Small intestine (tissue), 7 donors: ENCODE results near the gene KCTD6. TPM values are rescaled to one million over a fixed set of nuclear protein-coding genes. Genes with fewer than 3 reads are reported as not detected.

Source experiments
- DNase-seq, 2 donors: peaks; one replicate each; pipeline versions ENCODE4 v3.0.0 to v3.0.0-alpha.2; 2013
- FAIRE-seq: peaks from 2 replicates; lab custom pipeline; 2012; peaks lifted over from hg19 to GRCh38; lab: Jason Lieb, UNC
- H3K27ac ChIP-seq, 3 donors: one replicate each; pipeline ENCODE4 v1.5.1; 2013; ENCODE audit warnings: low read length in 2 of 3, mild to moderate bottlenecking in 2 of 3, control low read depth in 1 of 3, inconsistent platforms in 1 of 3, low read depth in 1 of 3, moderate library complexity in 1 of 3
- H3K27me3 ChIP-seq, 3 donors: one replicate each; pipeline ENCODE4 v1.6.1; 2013; ENCODE audit warnings: low read length in 3 of 3, inconsistent platforms in 1 of 3; ENCODE audit not compliant: control insufficient read depth in 3 of 3, insufficient read depth in 3 of 3
- H3K36me3 ChIP-seq, 3 donors: one replicate each; pipeline ENCODE4 v1.6.1; 2013; ENCODE audit warnings: low read length in 3 of 3, inconsistent platforms in 1 of 3, low read depth in 1 of 3, mild to moderate bottlenecking in 1 of 3, moderate library complexity in 1 of 3; ENCODE audit not compliant: control insufficient read depth in 3 of 3, insufficient read depth in 2 of 3
- H3K4me1 ChIP-seq, 3 donors: one replicate each; pipeline ENCODE4 v1.6.1; 2013; ENCODE audit warnings: low read length in 2 of 3, inconsistent platforms in 1 of 3, low read depth in 1 of 3, mild to moderate bottlenecking in 1 of 3, moderate library complexity in 1 of 3; ENCODE audit not compliant: control insufficient read depth in 3 of 3, insufficient read depth in 2 of 3
- H3K4me3 ChIP-seq, 3 donors: one replicate each; pipeline ENCODE4 v1.5.1; 2013; ENCODE audit warnings: low read length in 3 of 3, control low read depth in 1 of 3, inconsistent platforms in 1 of 3, low read depth in 1 of 3, mild to moderate bottlenecking in 1 of 3, moderate library complexity in 1 of 3
- H3K9me3 ChIP-seq, 2 donors: one replicate each; pipeline ENCODE4 v1.6.1; 2013; ENCODE audit warnings: low read depth in 1 of 2, low read length in 1 of 2; ENCODE audit not compliant: control insufficient read depth in 2 of 2, insufficient read depth in 1 of 2
- WGBS, 3 donors: extraction: QIAGEN DNeasy Blood & Tissue Kit; methylation state at CpG; one replicate each; pipeline ENCODE4 v1.1.7; 2013; 5-methylcytosine and 5-hydroxymethylcytosine counted together
- polyA plus RNA-seq, 4 donors: library from polyadenylated mRNA; stranded (reverse) in 3 of 4; unstranded in 1 of 4; fragments of 200-250 nt in 3 of 4; fragments of 120-200 nt in 1 of 4; gene quantifications; one replicate each; pipeline versions ENCODE4 v1.2.1 to v1.2.3, GENCODE V29; 2013
- donor health status: healthy with polysubstance abuse.
- donor health status: control.
- donor health status: control.
- donor health status: Bipolar disorder and iron deficiency.
- donor health status: healthy.

The KCTD6 gene
- polyA plus RNA-seq, 4 donors: 2.4 to 22.6 (median 4.7) TPM

DNA sequence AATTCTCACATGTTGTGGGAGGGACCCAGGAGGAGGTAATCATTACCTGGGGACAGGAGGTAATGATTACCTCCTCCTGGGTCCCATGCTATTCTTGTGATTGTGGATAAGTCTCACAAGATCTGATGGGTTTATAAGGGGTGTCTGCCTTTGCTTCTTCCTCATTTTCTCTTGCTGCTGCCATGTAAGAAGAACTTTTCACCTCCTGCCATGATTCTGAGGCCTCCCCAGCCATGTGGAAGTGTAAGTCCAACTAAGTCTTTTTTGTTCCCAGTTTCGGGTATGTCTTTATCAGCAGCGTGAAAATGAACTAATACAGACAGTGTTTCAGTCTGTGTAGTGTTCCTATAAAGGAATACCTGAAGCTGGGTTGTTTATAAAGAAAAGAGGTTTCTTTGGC lies 13.1 kb upstream of the KCTD6 start:
- Histone ChIP-seq H3K4me3 (peak overlapping the region in 1 of 3 donors; percentile 8), H3K27me3 (no peaks in the 10 kb centered on the region), H3K4me1 (no peaks in the 10 kb centered on the region), H3K36me3 (no peaks in the 10 kb centered on the region), H3K9me3 (peaks cover 0 to 7% of the 10 kb centered on the region in 2 donors), H3K27ac (peak overlapping the region in 1 of 3 donors; percentile 19)
- DNase-seq (peak in 1 of 2 donors; percentile 49), FAIRE-seq (no peak)
- 86 to 95% (median 92%) methylated on average over 2 of the region's 2 CpGs for WGBS, 3 donors

DNA sequence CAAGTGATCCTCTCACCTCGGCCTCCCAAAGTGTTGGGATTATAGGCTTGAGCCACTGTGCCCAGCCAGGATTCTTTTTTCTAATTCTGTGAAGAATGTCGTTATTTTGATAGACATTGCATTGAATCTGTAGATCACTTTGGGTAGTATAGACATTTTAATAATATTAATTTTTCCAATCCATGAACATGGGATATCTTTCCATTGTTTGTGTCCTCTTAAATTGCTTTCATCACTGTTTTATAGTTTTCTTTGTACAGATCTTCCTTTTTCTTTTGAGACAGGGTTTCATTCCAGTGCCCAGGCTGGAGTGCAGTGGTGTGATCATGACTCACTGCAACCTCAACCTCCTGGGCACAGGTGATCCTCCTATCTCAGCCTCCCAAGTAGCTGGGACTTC lies 11.6 kb upstream of the KCTD6 start:
- WGBS, 3 donors: 88 to 94% (median 94%) methylated on average over 2 of the region's 2 CpGs
- Histone ChIP-seq H3K4me1 (no peaks in the 10 kb centered on the region), H3K36me3 (peaks cover 0 to 2% (median 0%) of the 10 kb centered on the region in 3 donors), H3K9me3 (peaks cover 0 to 7% of the 10 kb centered on the region in 2 donors), H3K27me3 (no peaks in the 10 kb centered on the region), H3K27ac (no peak overlapping the region), H3K4me3 (no peak overlapping the region)
- DNase-seq (no peak), FAIRE-seq (no peak)

DNA sequence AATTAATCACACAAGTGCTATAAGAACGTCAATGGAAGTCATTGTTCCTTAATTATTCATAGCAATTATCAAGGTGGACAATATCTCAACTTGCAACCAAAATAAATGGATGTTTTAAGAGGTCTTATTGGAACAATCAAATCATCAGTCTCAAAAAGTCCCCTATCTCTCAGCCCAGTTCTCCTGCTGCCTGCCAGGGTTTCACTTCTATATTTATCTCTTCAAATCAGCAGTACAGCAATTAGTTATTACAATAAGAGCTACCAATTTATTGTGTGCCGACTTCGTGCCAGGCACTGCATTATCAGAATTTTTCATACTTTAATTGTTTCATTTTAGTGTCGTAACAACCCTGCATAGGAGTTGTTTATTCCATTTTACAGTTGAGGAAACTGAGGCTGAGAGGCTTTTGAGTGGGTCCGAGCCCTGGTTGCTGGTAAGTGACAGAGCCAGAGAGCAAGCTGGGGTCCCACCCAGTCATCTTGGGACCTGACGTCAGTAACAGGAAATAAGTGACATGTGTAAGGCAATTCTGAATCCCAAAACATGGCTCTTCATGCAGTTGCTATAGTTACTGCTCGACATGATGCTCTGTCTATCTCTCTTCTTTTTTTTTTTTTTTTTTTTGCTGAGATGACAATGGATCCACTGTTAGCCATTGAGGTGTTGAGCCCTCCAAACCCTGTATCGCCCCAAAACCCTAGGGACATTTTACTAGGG lies 8.8 kb upstream of the KCTD6 start:
- DNase-seq: no peak
- Histone ChIP-seq H3K27ac (no peak overlapping the region), H3K4me1 (no peaks in the 10 kb centered on the region), H3K9me3 (peaks cover 0 to 7% of the 10 kb centered on the region in 2 donors), H3K36me3 (peaks cover 0 to 2% (median 0%) of the 10 kb centered on the region in 3 donors), H3K4me3 (no peak overlapping the region), H3K27me3 (no peaks in the 10 kb centered on the region)
- no peak for FAIRE-seq
- WGBS, 3 donors: 27 to 50% (median 38%) methylated on average over 8 of the region's 8 CpGs

DNA sequence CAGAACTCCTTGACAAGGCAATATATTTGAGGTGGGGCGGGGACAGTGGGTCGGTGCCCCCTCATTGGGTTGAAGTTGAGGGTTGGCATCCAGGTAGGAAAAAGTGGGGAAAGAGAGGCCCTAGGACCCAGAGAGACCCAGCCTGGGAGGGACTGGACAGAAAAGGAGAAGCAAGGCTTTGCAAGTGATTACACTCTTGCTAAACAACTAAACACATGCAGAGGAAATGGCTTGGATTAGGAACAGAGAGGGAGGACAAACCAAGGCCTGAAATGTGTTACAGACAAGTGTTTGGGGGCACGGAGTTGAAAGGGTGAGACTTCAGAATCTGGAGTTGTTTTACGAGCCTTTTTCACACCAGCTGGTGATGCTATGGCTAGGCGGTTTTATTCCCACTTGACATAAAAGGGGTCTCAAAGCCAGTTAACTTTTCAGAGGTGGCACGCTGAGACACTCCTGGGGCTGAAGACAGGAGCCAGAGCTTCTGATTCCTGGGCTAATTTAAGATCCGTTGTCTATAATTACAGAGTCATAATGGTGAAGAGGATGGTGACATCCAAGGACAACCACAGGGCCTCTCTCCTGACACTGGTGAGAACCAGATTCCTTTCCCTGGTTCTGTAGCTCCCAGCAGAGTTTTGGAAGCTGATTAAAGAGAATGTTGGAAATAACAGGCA lies 7.7 kb upstream of the KCTD6 start:
- Histone ChIP-seq H3K9me3 (peaks cover 0 to 7% of the 10 kb centered on the region in 2 donors), H3K4me3 (no peak overlapping the region), H3K27ac (no peak overlapping the region), H3K4me1 (peaks cover 0 to 4% (median 0%) of the 10 kb centered on the region in 3 donors), H3K27me3 (no peaks in the 10 kb centered on the region), H3K36me3 (peaks cover 0 to 2% (median 0%) of the 10 kb centered on the region in 3 donors)
- DNase-seq: no peak
- 70 to 82% (median 75%) methylated on average over 7 of the region's 7 CpGs for WGBS, 3 donors
- no peak for FAIRE-seq

DNA sequence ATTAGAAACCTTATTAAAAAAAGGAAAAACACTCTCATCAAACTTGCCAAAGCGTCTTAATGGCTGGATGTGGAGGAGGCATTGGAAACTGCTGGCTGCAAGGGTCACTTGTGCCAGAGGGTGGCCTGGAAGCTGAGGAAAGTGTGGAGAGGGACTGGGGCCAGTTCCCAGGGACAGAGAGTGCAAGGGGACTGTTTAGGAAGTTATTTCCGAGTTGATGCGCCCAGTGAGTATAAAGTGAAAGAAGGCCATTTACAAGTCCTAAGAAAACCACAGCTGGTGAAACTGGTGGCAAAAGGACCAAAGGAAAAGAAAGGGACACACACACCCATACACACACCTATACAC lies 7.2 kb upstream of the KCTD6 start:
- WGBS, 3 donors: 76 to 89% (median 81%) methylated on average over 3 of the region's 3 CpGs
- Histone ChIP-seq H3K4me1 (peaks cover 0 to 6% (median 0%) of the 10 kb centered on the region in 3 donors), H3K36me3 (peaks cover 0 to 2% (median 0%) of the 10 kb centered on the region in 3 donors), H3K27ac (no peak overlapping the region), H3K4me3 (no peak overlapping the region), H3K9me3 (peaks cover 0 to 7% of the 10 kb centered on the region in 2 donors), H3K27me3 (no peaks in the 10 kb centered on the region)
- DNase-seq: no peak
- no peak for FAIRE-seq

DNA sequence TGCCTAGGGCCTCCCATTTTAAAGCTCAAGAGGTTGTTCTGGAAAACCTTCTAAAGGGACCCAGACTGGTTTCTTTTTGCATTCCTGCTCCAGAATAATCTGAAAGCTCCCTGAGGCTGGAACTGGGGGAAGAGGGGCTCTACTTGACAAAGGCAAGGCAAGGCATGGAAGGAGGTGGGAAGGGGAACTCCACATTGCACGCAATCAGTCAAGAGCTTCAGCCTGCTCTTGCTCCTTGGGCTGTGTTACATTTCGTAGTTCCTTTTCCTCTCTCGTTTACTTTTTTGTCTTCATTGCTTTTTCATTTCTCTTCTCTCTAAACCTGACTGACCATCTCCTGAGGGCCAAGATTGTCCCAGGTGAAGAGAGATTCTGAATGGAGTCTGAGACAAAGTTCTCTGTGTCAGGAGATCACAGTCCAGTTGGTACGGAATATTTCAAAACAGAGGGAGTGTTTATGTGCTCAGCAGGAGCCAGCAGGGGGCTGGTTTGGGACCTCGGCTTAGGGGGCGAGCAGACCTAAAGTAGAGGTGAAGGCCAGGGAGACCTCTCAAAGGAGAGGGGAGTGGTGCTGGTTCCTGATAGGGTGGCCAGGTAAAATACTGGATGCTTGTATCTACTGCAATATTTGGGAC lies 6.0 kb upstream of the KCTD6 start:
- Histone ChIP-seq H3K27ac (no peak overlapping the region), H3K36me3 (peaks cover 0 to 2% (median 0%) of the 10 kb centered on the region in 3 donors), H3K4me3 (no peak overlapping the region), H3K27me3 (no peaks in the 10 kb centered on the region), H3K9me3 (no peaks in the 10 kb centered on the region), H3K4me1 (peaks cover 0 to 6% (median 0%) of the 10 kb centered on the region in 3 donors)
- WGBS, 3 donors: 83 to 90% (median 89%) methylated on average over 6 of the region's 6 CpGs
- no peak for FAIRE-seq
- no peak for DNase-seq

DNA sequence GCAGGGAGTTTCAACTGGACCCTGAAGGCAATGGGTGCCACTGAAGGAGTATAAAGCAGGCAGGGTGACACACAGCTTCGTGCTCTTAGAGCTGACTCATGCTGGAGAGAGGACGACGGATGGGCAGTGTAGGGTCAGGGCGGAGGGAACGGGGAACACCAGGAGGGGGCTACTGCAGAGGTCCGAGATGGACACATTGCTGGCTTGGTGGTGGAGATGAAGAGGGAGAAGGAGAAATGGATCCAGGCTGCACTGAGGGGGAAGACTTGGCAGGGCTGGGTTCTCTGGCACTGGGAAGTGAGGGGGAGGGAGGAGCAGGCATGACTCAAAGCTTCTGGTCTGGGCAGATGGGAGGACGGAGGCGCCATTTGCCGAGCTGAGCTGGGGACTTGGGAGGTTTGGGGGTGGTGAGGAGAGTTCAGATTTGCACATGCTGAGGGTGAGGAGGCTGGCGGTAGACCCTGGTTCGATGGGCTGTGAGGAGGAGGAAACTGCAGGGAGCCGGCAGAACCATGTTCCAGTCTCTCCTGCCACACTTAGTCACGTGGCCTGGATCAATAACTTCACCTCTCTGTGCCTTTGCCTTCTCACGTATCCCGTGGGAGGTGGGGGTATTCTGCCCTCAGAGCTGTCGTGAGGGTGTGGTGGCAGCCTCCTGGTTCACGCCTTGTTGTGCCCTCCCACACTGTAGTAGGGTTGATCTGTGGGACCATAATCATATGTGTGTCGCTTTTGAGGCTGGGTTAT lies 4.6 kb upstream of the KCTD6 start:
- Histone ChIP-seq H3K4me3 (no peak overlapping the region), H3K36me3 (peaks cover 0 to 2% (median 0%) of the 10 kb centered on the region in 3 donors), H3K27me3 (no peaks in the 10 kb centered on the region), H3K9me3 (no peaks in the 10 kb centered on the region), H3K4me1 (peaks cover 0 to 6% (median 2%) of the 10 kb centered on the region in 3 donors), H3K27ac (no peak overlapping the region)
- no peak for FAIRE-seq
- DNase-seq: no peak
- WGBS, 3 donors: 53 to 64% (median 55%) methylated on average over 17 to 18 of the region's 18 CpGs

DNA sequence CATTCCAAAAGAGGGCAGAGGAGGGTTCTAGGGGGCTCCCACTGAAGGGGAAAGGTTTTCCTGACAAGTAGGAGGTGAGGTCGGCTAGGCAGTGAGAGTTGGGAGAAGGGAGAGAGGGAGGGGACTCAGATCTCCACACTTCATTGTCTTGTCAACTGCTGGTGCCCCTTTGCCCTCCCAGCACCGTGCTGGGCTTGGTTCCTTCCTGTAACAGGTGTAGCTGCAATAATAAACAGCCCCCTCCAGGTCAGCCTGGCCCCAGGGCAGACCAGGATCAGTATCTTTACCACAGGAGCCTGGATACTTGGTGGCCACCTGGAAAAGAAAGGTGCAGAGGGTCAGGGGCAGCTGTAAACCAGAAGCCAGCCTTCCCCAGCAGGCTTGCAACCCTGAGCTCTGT lies 2.9 kb upstream of the KCTD6 start:
- no peaks in the 10 kb centered on the region for H3K9me3 ChIP-seq
- DNase-seq (peak in 1 of 2 donors; percentile 40), FAIRE-seq (no peak)
- H3K4me1 ChIP-seq: peaks cover 3 to 20% (median 7%) of the 10 kb centered on the region in 3 donors
- no peak overlapping the region for H3K27ac ChIP-seq
- no peak overlapping the region for H3K4me3 ChIP-seq
- H3K36me3 ChIP-seq: peaks cover 0 to 2% (median 0%) of the 10 kb centered on the region in 3 donors
- no peaks in the 10 kb centered on the region for H3K27me3 ChIP-seq
- WGBS, 3 donors: 14 to 27% (median 21%) methylated on average over 2 of the region's 2 CpGs
